ENCODE data around the gene TGDS.

Gene TGDS

DNA sequence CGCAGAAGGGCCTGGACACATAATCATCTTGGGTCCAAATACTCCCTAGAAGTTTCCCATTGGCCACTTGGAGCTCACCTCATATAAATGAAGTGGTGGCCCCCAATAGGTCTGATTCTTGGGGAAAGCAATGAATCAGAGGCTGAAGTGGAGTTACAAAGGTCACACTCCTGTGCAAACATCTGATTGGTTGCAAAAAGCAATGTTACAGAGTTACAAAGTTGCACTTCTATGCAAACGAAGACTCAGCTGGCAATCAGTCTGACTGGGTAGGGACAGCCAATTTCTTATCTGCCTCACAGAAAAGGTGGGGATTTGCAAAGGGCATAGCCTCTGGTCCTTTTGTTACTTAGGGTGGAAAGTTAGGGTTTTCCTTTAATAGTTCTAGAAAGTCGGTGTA, 3.9 kb upstream of the TGDS start:
- DNase-seq = no peak

DNA sequence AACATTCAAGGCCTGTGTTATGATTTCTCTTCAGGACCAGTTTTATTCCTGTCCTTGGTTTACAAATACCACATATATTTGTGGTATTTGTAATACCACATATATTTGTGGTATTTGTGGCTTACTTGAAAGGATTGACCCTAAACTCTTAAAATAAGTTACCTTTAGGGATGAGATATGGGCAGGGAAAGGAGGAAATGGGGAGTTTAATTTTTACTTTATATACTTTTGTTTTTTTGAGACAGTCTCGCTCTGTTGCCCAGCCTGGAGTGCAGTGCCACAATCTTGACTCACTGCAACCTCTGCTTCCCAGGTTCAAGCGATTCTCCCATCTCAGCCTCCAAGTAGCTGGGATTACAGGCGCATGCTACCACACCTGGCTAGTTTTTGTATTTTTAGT, 2.3 kb upstream of the TGDS start:
- DNase-seq = no peak

DNA sequence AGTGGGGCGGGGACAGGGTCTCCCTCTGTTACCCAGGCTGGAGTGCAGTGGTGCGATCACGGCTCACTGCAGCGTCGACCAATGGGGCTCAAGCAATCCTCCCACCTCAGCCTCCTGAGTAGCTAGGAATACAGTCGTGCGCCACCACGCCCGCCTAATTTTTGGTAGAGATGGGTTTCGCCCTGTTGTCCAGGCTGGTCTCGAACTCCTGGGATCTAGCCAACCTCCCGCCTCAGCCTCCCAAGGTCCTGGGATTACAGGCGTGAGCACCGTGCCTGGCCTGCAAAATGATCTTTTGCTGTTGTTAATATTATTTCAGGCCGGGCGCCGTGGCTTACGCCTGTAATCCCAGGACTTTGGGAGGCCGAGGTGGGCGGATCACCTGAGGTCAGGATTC, 621 bp upstream of the TGDS start:
- DNase-seq = no peak

DNA sequence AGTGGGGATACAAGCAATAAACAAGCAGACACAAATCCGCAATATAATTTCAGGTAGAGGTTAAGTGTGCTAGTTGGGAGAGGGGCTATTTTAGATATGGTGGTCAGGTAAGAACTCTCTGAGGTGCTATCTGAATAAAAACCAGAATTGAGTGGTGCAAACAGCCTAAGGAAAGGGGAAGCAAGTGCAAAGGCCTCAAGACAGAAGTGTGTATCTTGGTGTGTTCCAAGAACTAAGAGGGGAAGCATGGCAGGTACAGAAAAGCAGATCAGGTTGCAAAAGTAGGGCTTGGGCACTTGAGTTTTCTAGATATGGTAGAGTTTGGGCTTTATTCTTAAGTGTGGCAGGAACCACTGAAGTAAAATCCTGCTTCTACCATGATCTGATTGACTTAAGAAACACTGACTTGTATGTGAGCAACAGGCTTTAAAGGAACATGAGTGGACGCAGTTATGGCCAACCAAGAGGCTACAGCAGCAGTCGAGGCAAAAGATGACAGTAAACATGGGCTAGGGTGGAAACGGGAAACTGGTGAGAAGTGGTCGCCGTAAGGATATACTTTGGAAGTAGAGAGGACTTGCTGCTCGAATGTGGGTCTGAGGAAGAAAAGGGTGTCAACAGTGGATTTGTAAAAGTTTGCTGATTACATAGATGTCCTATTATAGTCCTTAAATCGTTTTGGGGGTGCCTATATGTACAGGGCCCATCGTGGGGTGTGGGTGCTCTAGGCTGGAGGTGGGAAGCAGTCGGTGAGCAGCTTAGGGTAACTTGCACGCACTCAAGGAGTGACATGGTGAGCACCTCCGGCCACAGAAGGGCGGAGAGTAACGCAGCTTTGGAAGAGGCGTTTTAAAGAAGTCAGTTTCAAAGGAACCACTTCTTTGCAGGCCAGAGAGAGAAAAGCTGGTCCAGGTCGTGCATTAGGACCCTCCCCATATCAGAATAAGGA, 677 bp downstream of the TGDS start:
- peak; percentile 48 to 78 (median 69) for DNase-seq

DNA sequence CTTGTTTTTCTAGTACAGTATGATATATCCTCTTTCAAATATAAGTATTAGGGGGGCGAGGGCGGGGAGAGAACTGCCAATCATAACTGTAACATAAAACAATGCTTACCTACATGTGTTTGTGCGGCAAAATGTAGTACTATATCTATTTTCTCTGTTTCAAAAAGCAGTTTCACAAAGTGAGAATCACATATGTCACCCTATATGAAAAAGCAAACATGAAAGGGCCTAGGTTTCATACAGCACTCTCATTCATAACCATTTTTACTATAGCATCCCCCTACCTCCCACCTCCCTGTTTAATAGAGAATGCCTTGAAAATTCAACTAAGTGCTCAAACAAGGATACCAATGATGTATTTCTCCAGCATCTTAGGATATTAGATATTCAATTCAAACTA, 5.2 kb downstream of the TGDS start:
- DNase-seq = no peak

DNA sequence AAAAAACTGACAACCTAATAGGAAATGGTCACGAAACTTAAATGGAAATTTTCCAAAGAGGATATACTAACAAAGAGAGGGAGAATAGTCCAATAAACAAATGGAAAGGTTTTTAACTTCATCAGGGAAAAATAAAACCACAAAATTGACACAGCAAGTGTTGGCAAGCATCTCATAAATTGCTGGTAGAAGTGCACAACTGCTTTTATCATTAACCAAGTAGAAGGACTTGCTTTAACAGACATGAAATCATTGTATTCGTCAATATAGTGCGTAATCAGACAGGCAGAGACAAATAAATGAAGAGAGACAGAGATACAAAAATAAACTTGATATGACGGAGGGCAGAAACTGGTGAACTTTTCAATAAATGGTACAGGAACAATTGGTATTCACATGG, 7.4 kb downstream of the TGDS start:
- no peak for DNase-seq

DNA sequence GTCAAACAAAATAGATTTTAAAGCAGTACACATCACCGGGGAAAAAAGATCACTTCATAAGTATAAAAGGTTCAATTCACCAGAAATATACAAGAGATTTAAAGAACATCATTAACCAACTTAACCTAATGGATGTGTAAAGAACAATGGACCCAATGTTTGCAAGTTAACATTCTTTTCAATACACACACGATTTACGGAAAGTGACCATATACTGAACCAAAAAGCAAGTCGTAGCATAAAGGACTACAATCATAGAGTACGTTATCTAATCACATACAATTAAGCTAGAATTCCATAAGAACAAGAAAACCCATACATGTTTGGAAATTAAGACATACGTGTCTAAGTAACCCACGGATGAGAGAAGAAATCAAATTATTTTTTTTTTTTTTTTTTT, 9.6 kb downstream of the TGDS start:
- no peak for DNase-seq

DNA sequence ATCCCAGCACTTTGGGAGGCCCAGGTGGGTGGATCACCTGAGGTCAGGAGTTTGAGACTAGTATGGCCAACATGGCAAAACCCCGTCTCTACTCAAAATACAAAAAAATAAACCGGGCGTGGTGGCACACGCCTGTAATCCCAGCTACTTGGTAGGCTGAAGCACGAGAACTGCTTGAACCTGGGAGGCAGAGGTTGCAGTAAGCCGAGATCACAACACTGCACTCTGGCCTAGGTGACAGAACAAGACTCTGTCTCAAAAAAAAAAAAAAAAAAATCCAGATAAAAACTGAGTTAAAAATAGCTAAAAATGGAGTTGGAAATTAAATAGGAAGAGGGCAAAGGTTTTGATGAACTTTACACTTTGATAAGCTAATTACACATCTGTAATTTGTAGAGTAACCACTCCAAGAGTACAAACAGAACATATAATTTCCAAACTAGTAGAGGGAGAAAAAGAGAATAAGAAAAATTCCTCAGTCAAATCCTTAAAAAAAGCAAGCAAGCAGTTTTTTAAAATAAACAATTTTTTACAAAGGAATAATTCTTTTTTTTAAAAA, 10.3 kb downstream of the TGDS start:
- no peak for DNase-seq

DNA sequence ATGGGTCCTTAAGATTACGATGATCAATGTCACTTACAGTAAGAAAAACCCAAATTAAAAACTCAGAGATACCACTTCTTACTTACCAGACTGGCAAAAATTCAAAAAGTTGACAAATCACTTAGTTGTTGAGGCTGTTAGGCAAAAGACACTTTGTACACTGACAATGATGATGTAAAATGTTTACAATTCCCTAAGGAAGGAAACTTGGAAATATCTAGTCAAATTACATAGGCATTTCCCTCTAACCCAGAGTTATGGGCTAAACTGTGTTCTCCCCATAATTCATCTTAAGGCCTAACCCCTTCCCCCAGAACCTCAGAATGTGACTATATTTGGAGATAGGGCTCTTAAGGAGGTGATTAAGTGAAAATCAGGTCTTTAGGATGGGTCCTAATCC, 12.0 kb downstream of the TGDS start:
- DNase-seq = no peak

DNA sequence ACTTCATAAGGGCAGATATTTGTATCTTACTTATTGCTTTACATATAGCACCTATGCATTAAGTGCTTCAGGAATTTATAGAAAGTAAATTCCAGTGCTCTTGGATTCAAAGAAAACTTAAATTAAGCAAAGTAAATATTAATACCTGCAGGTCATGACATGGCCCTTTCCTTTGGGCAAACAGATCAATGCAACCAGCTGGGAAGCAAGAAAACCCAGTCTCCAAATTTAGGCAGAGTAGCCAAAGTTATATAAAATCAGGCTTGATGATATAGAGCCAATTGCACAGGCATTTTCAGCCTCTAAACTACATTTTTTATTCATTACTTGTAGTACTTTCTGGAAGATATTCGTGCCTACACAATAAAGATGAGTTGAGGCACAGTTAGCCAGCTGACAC, 16.9 kb downstream of the TGDS start:
- DNase-seq = no peak

DNA sequence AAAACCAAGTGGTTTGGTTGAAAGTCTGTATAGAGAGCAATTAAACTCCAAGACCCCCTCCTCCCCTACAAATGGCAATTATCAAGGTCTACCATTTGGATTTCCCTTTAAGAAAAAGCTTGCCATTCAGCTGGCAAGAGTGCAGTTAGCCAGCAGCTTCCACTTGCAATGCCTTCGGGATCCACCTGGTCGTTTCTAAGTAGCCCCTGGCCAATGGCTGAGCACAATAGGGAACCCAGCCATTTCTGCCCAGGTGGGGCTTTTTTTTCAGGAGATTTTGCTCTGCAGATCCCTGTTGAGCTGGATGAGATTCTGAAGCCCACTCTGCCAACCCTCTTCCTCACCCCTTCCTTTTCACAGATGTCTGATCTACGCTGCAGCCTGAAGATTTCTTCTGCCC, 26.3 kb downstream of the TGDS start:
- DNase-seq = no peak

DNA sequence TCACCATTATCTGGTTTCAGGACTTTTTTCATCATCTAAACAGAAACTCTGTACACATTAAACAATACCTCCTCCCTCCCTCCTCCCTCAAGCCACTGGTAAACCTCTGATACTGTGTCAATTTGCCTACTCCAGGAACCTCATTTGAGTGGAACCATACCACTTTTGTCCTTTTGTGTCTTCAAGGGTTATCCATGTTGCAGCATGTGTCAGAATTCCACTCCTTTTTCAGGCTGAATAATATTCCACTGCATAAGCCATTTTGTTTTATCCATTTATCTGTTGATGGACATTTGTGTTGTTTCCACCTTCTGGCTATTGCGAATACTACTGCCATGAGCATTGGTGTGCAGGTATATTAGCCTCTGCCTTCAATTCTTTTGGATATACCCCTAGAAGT, 27.5 kb downstream of the TGDS start:
- no peak for DNase-seq

DNA sequence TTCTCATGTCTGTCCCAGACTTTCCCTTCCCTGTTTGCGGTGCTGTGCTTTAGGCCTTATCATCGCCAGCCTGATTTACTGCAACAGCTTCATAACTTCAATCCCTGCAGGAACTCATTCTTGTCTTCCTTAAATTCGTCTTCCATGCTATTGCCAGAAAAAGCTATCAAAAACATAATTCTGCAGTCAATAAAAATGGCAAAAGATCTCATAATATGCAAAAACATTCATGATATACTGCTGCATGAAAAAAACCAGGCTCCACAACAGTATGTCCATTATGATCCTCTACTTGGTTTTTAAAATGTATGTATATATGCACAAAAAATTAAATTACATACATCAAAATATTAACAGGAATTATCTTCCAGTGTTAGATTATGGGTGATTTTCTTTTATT, 28.4 kb downstream of the TGDS start:
- no peak for DNase-seq

DNA sequence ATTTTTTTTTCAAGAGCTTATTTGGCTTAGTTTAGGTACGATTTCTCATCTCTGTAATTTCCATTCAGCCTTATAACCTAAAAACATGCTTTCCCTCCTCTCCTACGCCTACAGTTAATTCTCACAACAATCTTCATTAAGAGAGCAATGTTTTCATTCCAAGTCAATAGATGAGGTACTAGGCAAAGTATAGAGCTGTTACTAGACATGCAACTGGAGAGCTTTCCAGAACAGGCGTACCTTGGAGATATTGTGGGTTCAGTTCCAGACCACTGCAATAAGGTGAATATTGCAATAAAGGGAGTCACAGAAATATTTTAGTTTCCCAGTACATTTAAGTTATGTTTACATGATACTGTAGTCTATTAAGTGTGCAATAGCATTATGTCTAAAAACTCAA, 34.8 kb downstream of the TGDS start:
- DNase-seq = no peak

DNA sequence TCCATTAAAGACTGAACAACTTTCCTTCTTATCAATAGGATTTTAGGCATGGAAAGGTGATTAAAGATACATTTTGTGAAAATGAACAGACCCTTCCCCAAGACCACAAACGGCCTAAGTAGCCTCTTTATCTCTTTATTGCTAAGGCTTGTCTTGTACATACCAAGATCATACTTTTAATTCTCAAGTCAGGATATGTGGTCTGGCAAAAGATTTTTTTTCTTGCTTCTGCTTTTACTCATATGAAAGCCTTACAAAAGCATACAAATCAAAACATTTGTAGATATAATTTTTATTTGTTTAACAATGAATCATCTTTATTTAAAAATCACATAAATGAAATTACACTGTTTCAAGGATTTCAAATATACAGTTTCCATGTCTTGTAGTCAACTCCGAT, 35.8 kb downstream of the TGDS start:
- no peak for DNase-seq

DNA sequence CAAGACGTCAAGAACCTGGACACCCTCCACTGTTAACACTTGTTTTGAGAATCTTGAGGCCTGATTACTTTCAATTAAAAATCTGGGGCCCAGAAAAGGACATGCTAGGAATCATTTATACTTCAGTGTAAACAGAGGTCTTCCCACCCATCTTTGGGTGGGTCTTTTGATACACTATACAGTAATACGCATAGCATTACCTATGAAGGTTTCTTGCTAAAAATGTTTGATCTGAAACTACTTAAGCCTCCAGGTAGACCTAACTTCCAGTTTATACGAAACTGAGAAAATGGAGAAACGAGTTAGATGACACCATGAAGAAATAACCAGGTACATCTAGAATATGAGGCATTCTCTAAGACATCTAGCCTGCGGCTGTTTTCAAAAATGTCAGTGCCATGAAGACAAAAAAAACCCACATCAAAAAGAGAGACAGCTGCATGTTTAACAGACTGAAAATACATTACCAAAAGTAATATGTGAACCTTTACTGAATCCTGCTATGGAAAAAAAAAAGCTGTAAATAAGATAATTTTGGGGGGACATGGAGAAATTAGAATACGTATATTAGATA, 36.6 kb downstream of the TGDS start:
- no peak for DNase-seq

DNA sequence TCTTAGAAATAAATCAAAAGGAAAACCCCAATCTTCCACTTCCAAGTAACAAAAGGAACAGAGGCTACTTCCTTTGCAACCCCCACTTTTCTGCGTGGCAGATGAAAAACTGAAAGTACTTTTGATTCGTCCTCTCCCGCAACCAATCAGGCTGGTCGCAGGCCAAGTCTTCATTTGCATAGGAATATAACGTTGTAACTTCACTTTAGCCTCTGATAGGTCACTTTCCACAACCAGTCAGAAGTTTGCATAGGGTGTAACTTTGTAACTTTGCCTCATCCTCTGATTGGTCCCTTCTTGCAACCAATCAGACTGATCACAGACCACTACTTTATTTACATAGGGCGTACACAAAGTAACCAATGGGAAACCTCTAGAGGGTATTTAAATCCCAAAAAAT, 37.2 kb downstream of the TGDS start:
- no peak for DNase-seq

DNA sequence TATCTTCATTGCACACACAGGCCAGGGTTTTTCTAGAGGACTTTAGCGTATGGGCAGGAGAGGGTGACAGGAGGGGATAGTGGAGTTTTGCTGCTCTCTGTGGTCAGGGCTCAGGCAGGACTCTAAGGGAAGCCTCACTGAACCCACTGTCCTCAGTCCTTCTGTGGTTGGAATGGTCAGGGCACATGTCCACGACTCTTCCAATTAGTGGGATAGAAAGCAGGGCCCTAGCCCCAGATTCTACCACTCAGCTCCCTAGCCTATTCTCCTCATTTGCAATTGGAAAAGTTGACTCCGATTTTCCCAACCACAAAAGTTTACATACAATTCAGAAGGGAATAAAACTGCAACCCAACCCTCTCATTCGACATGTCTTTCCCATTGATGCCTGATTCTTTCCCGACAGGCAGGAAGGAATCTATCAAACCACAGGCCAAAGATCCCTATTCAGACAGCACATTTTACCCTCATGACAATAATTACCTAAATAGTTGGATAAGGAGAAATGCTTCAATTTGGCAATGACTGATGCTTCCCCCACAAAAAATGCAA, 38.2 kb downstream of the TGDS start:
- no peak for DNase-seq

DNA sequence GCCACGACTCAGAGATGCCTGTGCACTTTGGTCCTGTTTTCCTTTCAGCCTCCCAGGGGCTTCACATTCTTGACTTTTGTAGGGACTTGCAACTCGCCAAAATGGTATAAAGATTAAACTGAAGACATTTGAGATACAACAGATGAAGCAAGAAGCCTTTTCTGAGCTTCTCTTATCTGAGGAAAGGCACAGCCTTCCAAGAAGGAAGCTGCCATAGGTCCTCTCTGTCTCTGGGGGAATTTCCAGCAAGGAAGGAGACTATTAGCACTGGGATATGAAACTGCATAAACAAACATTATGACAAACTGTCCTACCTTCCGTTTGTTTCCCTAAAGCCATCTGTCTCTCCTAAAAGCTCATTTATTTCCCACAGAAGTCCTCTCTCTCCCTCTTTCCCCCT, 39.3 kb downstream of the TGDS start:
- no peak for DNase-seq

DNA sequence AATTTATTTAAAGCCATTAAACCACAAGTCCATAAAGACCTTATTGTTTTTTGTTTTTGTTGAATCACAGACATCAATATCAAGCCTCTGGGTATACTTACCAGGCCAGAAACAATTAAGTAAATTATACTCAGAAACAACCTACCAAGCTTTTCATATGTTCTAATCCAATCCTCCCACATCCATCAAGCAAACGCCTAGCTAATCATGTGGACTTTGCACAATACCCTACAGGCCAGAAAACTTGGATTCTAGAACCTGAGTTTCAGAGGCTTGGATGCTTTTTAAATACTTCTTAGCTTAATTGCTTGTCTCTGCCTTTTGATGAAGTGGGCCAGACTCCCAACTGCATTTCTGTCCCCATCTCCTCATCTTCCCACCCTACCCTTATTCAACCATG, 39.9 kb downstream of the TGDS start:
- DNase-seq = no peak

DNA sequence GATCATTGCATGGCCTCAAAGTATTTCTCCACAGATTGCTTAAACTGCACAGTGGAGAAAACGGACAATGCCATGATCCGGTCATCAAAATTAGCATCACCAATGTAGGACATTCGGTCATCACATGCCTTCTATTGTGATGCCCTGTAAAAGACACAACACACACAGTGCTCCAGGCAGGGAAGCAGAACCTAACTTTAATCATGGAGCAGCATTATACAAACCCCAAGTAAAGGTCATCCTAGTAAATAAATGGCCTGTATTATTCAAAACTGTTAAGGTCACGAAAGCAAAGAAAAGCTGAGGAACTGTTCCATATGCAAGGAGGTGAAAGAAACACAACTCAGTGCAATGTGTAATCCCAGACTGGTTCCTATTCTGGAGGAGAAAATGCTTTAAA, 42.2 kb downstream of the TGDS start:
- no peak for DNase-seq

DNA sequence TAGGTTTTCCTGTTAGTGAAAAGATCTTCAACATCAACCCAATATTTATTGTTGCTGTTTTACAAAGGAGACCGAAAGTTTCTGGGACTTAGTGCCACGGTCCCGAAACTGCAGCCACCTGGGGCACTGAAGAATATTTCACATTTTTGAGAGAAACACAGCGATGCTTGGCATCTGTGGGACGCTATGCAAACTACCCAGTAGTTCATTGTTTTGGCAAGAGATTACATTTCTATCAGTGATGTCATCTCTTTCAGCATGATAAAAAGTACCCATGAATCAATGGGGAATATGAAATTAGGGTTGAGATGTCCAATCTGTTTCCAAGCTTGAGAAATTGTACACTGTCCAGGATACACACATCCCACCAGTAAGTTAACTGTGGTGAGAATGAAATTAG, 43.9 kb downstream of the TGDS start:
- DNase-seq = no peak

DNA sequence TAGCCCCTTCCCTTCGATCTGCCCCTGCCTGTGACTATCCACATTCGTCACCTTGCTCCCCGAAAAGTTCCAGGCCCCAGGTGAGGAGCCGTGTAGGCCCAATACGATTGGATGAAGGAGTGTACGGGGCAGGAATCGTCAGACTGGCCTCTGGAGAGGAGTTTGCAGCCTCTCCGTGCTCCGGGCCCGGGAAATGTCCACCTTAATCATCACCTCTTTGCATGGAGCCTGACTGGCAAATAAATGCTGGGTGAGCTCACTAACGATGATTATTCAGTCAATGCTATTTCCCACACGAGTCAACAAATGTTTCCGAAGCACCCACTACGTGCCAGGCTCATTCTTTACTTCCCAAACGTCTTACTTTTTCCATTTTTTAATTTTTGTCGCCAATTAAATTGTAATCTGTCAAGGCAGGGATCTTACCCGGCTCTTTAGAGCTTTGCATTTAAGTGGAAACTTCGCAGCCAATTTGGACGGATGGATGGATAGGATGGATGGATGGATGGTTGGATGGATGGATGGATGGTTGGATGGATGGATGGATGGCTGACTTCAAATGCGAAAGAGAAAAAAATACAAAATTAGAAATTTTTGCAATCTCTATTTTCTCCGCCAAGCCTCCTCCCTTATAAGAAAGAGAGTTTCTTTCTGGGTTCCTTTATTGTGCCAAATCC, 45.8 kb downstream of the TGDS start:
- peak in 1 of 3 experiments; percentile 54 for DNase-seq
